ENCODE data around the gene INSIG1.

The INSIG1 gene

GRCh38 chr7:155265144-155265543 lies 32.5 kb upstream of the INSIG1 start:
- Histone ChIP-seq H3K9me2 (ENCODE audit: low read depth, low read length) (no peaks in the 10 kb centered on the region), H4K20me1 (ENCODE audit: insufficient read depth, low read length) (no peaks in the 10 kb centered on the region), H3K4me3 (ENCODE audit: low read depth, low read length, poor library complexity, severe bottlenecking) (no peak overlapping the region), H3K4me2 (ENCODE audit: low read length) (no peak overlapping the region), H2AFZ (ENCODE audit: low read length) (no peak overlapping the region), H3K79me2 (ENCODE audit: insufficient read depth, low read length) (no peaks in the 10 kb centered on the region), H3K36me3 (ENCODE audit: insufficient read depth, low read length) (no peaks in the 10 kb centered on the region), H3K9ac (ENCODE audit: low read length) (no peak overlapping the region), H3K9me3 (ENCODE audit: low read length) (no peaks in the 10 kb centered on the region), H3K4me1 (ENCODE audit: insufficient read depth, low read length, severe bottlenecking) (no peaks in the 10 kb centered on the region), H3K27me3 (ENCODE audit: insufficient read depth, low read length) (peaks cover 28% of the 10 kb centered on the region), H3K27ac (ENCODE audit: low read depth, low read length, poor library complexity, severe bottlenecking) (no peak overlapping the region), H3F3A (ENCODE audit: insufficient read depth, low read length) (no peaks in the 10 kb centered on the region)
- TF ChIP-seq EZH2 (IDR thresholded peaks at IDR 0.05; ENCODE audit: borderline replicate concordance, low read length) = no peak

- Histone ChIP-seq H3K4me2 (ENCODE audit: low read length) (no peak overlapping the region), H2AFZ (ENCODE audit: low read length) (no peak overlapping the region), H3K9me2 (ENCODE audit: low read depth, low read length) (no peaks in the 10 kb centered on the region)
Measured at GRCh38 chr7:155265961-155266360, 31.7 kb upstream of the INSIG1 start.

DNA sequence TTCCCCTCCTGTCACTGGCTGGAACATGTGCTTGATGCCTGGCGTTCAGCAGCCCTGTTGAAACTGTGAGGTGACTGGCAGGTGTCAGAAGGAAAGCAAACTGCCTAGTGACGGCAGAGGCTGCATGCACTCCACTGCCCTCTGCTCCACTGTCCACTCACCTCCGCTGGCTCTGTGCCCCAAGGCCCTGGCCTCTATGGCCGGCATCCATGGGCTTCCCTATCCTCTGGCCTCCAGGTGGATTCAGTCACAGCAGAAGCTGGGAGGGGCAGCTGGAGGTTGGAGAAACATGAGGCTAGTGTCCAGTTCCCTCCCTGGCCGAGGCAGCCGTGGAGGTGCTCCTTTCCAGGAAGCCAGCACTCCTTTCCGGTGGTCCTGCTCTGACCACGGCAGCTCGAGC lies 31.2 kb upstream of the INSIG1 start:
- TF ChIP-seq, protein P1, sequence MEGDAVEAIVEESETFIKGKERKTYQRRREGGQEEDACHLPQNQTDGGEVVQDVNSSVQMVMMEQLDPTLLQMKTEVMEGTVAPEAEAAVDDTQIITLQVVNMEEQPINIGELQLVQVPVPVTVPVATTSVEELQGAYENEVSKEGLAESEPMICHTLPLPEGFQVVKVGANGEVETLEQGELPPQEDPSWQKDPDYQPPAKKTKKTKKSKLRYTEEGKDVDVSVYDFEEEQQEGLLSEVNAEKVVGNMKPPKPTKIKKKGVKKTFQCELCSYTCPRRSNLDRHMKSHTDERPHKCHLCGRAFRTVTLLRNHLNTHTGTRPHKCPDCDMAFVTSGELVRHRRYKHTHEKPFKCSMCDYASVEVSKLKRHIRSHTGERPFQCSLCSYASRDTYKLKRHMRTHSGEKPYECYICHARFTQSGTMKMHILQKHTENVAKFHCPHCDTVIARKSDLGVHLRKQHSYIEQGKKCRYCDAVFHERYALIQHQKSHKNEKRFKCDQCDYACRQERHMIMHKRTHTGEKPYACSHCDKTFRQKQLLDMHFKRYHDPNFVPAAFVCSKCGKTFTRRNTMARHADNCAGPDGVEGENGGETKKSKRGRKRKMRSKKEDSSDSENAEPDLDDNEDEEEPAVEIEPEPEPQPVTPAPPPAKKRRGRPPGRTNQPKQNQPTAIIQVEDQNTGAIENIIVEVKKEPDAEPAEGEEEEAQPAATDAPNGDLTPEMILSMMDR (IDR thresholded peaks at IDR 0.05; ENCODE audit: low read length) = no peak
- TF ChIP-seq EZH2 (IDR thresholded peaks at IDR 0.05; ENCODE audit: borderline replicate concordance, low read length) = no peak
- no peaks in the 10 kb centered on the region for H3K4me1 ChIP-seq (ENCODE audit: insufficient read depth, low read length, severe bottlenecking)
- no peaks in the 10 kb centered on the region for H3K36me3 ChIP-seq (ENCODE audit: insufficient read depth, low read length)
- no peaks in the 10 kb centered on the region for H3F3A ChIP-seq (ENCODE audit: insufficient read depth, low read length)
- H3K79me2 ChIP-seq (ENCODE audit: insufficient read depth, low read length) = no peaks in the 10 kb centered on the region
- H3K9me3 ChIP-seq (ENCODE audit: low read length) = no peaks in the 10 kb centered on the region
- H3K4me2 ChIP-seq (ENCODE audit: low read length) = no peak overlapping the region
- no peak overlapping the region for H3K9ac ChIP-seq (ENCODE audit: low read length)
- H2AFZ ChIP-seq (ENCODE audit: low read length) = no peak overlapping the region
- no peaks in the 10 kb centered on the region for H3K9me2 ChIP-seq (ENCODE audit: low read depth, low read length)
- H3K27ac ChIP-seq (ENCODE audit: low read depth, low read length, poor library complexity, severe bottlenecking) = no peak overlapping the region
- H3K4me3 ChIP-seq (ENCODE audit: low read depth, low read length, poor library complexity, severe bottlenecking) = no peak overlapping the region
- H3K27me3 ChIP-seq (ENCODE audit: insufficient read depth, low read length) = peaks cover 19% of the 10 kb centered on the region
- no peaks in the 10 kb centered on the region for H4K20me1 ChIP-seq (ENCODE audit: insufficient read depth, low read length)

More at GRCh38 chr7:155265961-155266360, 31.7 kb upstream of the INSIG1 start:
- Histone ChIP-seq H3K9me3 (ENCODE audit: low read length) (no peaks in the 10 kb centered on the region), H4K20me1 (ENCODE audit: insufficient read depth, low read length) (no peaks in the 10 kb centered on the region), H3K4me3 (ENCODE audit: low read depth, low read length, poor library complexity, severe bottlenecking) (no peak overlapping the region), H3K4me1 (ENCODE audit: insufficient read depth, low read length, severe bottlenecking) (no peaks in the 10 kb centered on the region), H3K27ac (ENCODE audit: low read depth, low read length, poor library complexity, severe bottlenecking) (no peak overlapping the region), H3F3A (ENCODE audit: insufficient read depth, low read length) (no peaks in the 10 kb centered on the region), H3K27me3 (ENCODE audit: insufficient read depth, low read length) (peaks cover 23% of the 10 kb centered on the region), H3K36me3 (ENCODE audit: insufficient read depth, low read length) (no peaks in the 10 kb centered on the region), H3K9ac (ENCODE audit: low read length) (no peak overlapping the region), H3K79me2 (ENCODE audit: insufficient read depth, low read length) (no peaks in the 10 kb centered on the region)
- TF ChIP-seq, protein P1 (IDR thresholded peaks at IDR 0.05; ENCODE audit: low read length) = no peak
- no peak for TF ChIP-seq EZH2 (IDR thresholded peaks at IDR 0.05; ENCODE audit: borderline replicate concordance, low read length)

- TF ChIP-seq, protein P1 (IDR thresholded peaks at IDR 0.05; ENCODE audit: low read length) = no peak
- no peak for TF ChIP-seq EZH2 (IDR thresholded peaks at IDR 0.05; ENCODE audit: borderline replicate concordance, low read length)
- no peak overlapping the region for H3K4me3 ChIP-seq (ENCODE audit: low read depth, low read length, poor library complexity, severe bottlenecking)
Measured at GRCh38 chr7:155267023-155267422, 30.7 kb upstream of the INSIG1 start.

More at GRCh38 chr7:155267023-155267422, 30.7 kb upstream of the INSIG1 start:
- Histone ChIP-seq H4K20me1 (ENCODE audit: insufficient read depth, low read length) (no peaks in the 10 kb centered on the region), H3K27me3 (ENCODE audit: insufficient read depth, low read length) (peaks cover 17% of the 10 kb centered on the region; the same call in 1 of the 2 replicates), H3K4me1 (ENCODE audit: insufficient read depth, low read length, severe bottlenecking) (no peaks in the 10 kb centered on the region), H2AFZ (ENCODE audit: low read length) (no peak overlapping the region), H3K9me3 (ENCODE audit: low read length) (no peaks in the 10 kb centered on the region), H3K9ac (ENCODE audit: low read length) (no peak overlapping the region), H3F3A (ENCODE audit: insufficient read depth, low read length) (no peaks in the 10 kb centered on the region), H3K36me3 (ENCODE audit: insufficient read depth, low read length) (no peaks in the 10 kb centered on the region), H3K27ac (ENCODE audit: low read depth, low read length, poor library complexity, severe bottlenecking) (no peak overlapping the region), H3K4me2 (ENCODE audit: low read length) (no peak overlapping the region), H3K79me2 (ENCODE audit: insufficient read depth, low read length) (no peaks in the 10 kb centered on the region), H3K9me2 (ENCODE audit: low read depth, low read length) (no peaks in the 10 kb centered on the region)
